HepG2 (cell line): ENCODE measurements around the gene GSDMA. TPM values are rescaled to one million over a fixed set of nuclear protein-coding genes. Genes with fewer than 3 reads are reported as not detected.
A peak's percentile ranks its signal among the peaks of the same experiment; 100 is the strongest.

Experiments
- DNMT1 ChIP-seq: sonication (generic); formaldehyde crosslinking; IDR thresholded peaks from 2 replicates; pipeline ENCODE4 v1.5.1; 2020; ENCODE audit warnings: mild to moderate bottlenecking, missing genetic modification reagents
- PAX8 ChIP-seq: sonication (generic); formaldehyde crosslinking; IDR thresholded peaks from 2 replicates; pipeline ENCODE4 v1.8.0; 2022; ENCODE audit warnings: mild to moderate bottlenecking, missing genetic modification reagents, borderline replicate concordance
- PCBP1 ChIP-seq: fragments of 200-400 bp; formaldehyde crosslinking; IDR thresholded peaks from 2 replicates; pipeline ENCODE4 v1.6.1; 2017; ENCODE audit warnings: mild to moderate bottlenecking, low read depth, low read length, borderline replicate concordance
- RAD21 ChIP-seq: fragments of 450-650 bp; formaldehyde crosslinking; IDR thresholded peaks from 2 replicates; pipeline ENCODE4 v1.5.0; 2020; ENCODE audit warnings: mild to moderate bottlenecking
- SP2 ChIP-seq: sonication (generic); formaldehyde crosslinking; IDR thresholded peaks from 2 replicates; pipeline ENCODE4 v1.5.1; 2020; ENCODE audit warnings: mild to moderate bottlenecking, missing genetic modification reagents
- SRSF1 ChIP-seq: fragments of 200-400 bp; formaldehyde crosslinking; optimal IDR thresholded peaks from 2 replicates; pipeline ENCODE3; 2017; ENCODE audit warnings: mild to moderate bottlenecking, low read depth, low read length, moderate library complexity
- ZBTB7B ChIP-seq: sonication (generic); formaldehyde crosslinking; IDR thresholded peaks from 2 replicates; pipeline ENCODE4 v1.4.0; 2020; ENCODE audit warnings: missing genetic modification reagents
- ZMYM3 ChIP-seq: sonication (generic); formaldehyde crosslinking; IDR thresholded peaks from 2 replicates; pipeline ENCODE4 v1.5.1; 2020; ENCODE audit warnings: mild to moderate bottlenecking, missing genetic modification reagents
- ZNF124 ChIP-seq: sonication (generic); formaldehyde crosslinking; IDR thresholded peaks from 2 replicates; pipeline ENCODE4 v1.4.0; 2020; ENCODE audit warnings: missing genetic modification reagents
- ZNF34 ChIP-seq: sonication (generic); formaldehyde crosslinking; IDR thresholded peaks from 2 replicates; pipeline ENCODE4 v1.4.0; 2020; ENCODE audit warnings: mild to moderate bottlenecking, missing genetic modification reagents, borderline replicate concordance
- ZNF441 ChIP-seq: sonication (generic); formaldehyde crosslinking; IDR thresholded peaks from 2 replicates; pipeline ENCODE4 v1.7.0; 2021; ENCODE audit warnings: missing genetic modification reagents, borderline replicate concordance
- ZSCAN9 ChIP-seq: IDR thresholded peaks from 2 replicates; pipeline ENCODE4 v1.6.1; 2016; ENCODE audit warnings: borderline replicate concordance
- polyA plus RNA-seq, 8 experiments: library from polyadenylated mRNA; depleted of rRNA in 3 of 8; stranded (reverse) in 7 of 8; unstranded in 1 of 8; fragments of >200 nt; fragmentation: Illumina TruSeq in 4 of 8; extraction: Trizol in 4 of 8; gene quantifications; 2 replicates each; pipeline versions ENCODE4 v1.2.1 to v1.2.3, GENCODE V29; 2011 to 2016; ENCODE audit warnings: low read depth in 4 of 8, missing spikeins in 1 of 8, mixed read lengths in 1 of 8; ENCODE audit not compliant: insufficient read depth in 1 of 8
- total RNA-seq, 5 experiments: library from RNA; depleted of rRNA; stranded (reverse); fragments of >200 nt; fragmentation: Illumina TruSeq; extraction: Trizol; gene quantifications; 2 replicates each; pipeline ENCODE4 v1.2.3, GENCODE V29; 2016; ENCODE audit warnings: low read depth in 1 of 5
- TF ChIP-seq, protein P1 (sequence below): sonication (generic); formaldehyde crosslinking; IDR thresholded peaks from 2 replicates; pipeline ENCODE4 v1.5.1; 2020; ENCODE audit warnings: missing genetic modification reagents, mild to moderate bottlenecking, borderline replicate concordance
- TF ChIP-seq, protein P2 (sequence below): sonication (generic); formaldehyde crosslinking; IDR thresholded peaks from 2 replicates; pipeline ENCODE4 v1.4.0; 2020; ENCODE audit warnings: missing genetic modification reagents
- TF ChIP-seq, protein P3 (sequence below): sonication (generic); formaldehyde crosslinking; IDR thresholded peaks from 2 replicates; pipeline ENCODE4 v1.9.0; 2022; ENCODE audit warnings: missing genetic modification reagents, mild to moderate bottlenecking, borderline replicate concordance
- TF ChIP-seq, protein P4 (sequence below): fragments of 450-650 bp; IDR thresholded peaks from 2 replicates; pipeline ENCODE4 v1.6.1; 2017; ENCODE audit warnings: mild to moderate bottlenecking
- TF ChIP-seq, protein P5 (sequence below): sonication (generic); formaldehyde crosslinking; IDR thresholded peaks from 2 replicates; pipeline ENCODE4 v1.5.0; 2020; ENCODE audit warnings: missing genetic modification reagents, mild to moderate bottlenecking, borderline replicate concordance
- TF ChIP-seq, protein P6 (sequence below): sonication (generic); formaldehyde crosslinking; IDR thresholded peaks from 2 replicates; pipeline ENCODE4 v1.8.1; 2023; ENCODE audit warnings: mild to moderate bottlenecking, missing genetic modification reagents

The GSDMA gene
- total and polyA plus RNA-seq, 2 of the 13 experiments (the other 11 are each of a cell fraction or from before 2014, with no cell fraction given): not detected

DNA sequence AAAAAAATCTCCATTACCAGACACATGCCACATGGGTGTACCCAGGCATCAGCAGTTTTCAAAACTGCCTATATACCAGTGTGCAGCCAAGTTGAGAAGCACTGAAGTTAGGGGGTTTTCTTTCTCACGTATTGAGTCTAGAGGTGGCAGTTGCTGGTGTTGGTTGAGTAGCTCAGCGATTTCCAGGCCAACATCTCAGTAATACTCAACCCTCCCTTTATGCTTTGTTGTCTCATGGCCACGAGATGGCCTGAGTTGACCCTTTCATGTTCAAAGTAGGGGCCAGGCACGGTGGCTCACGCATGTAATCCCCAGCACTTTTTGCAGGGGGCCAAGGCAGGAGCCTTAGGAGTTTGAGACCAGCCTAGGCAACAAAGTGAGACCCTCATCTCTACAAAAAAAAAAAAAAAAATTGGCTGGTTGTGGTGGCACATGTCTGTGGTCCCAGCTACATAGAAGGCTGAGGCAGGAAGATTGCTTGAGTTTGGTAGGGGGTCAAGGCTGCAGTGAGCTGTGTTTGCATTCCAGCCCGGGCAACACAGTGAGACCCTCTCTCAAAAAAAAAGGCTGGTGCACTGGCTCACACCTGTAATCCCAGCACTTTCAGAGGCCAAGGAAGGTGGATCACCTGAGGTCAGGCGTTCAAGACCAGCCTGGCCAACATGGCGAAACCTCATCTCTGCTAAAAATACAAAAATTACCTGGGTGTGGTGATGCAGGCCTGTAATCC is 24.5 kb upstream of the GSDMA start (continued):
- TF ChIP-seq ZSCAN9 (no peak), DNMT1 (CRISPR knock-in tag) (no peak), ZBTB7B (CRISPR knock-in tag) (no peak), ZNF124 (CRISPR knock-in tag) (no peak), SRSF1 (no peak), ZMYM3 (peak; percentile 50; the same call in 1 of the 2 replicates), RAD21 (peak; percentile 9; the same call in 1 of the 2 replicates), ZNF34 (CRISPR knock-in tag) (no peak), PAX8 (no peak), ZNF441 (CRISPR knock-in tag) (no peak), SP2 (CRISPR knock-in tag) (no peak), PCBP1 (no peak)
- TF ChIP-seq, protein P1, sequence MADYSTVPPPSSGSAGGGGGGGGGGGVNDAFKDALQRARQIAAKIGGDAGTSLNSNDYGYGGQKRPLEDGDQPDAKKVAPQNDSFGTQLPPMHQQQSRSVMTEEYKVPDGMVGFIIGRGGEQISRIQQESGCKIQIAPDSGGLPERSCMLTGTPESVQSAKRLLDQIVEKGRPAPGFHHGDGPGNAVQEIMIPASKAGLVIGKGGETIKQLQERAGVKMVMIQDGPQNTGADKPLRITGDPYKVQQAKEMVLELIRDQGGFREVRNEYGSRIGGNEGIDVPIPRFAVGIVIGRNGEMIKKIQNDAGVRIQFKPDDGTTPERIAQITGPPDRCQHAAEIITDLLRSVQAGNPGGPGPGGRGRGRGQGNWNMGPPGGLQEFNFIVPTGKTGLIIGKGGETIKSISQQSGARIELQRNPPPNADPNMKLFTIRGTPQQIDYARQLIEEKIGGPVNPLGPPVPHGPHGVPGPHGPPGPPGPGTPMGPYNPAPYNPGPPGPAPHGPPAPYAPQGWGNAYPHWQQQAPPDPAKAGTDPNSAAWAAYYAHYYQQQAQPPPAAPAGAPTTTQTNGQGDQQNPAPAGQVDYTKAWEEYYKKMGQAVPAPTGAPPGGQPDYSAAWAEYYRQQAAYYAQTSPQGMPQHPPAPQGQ (CRISPR knock-in tag): 0 out of 2 replicates have a peak, but pooled peaks have one; percentile 43
- TF ChIP-seq, protein P2, sequence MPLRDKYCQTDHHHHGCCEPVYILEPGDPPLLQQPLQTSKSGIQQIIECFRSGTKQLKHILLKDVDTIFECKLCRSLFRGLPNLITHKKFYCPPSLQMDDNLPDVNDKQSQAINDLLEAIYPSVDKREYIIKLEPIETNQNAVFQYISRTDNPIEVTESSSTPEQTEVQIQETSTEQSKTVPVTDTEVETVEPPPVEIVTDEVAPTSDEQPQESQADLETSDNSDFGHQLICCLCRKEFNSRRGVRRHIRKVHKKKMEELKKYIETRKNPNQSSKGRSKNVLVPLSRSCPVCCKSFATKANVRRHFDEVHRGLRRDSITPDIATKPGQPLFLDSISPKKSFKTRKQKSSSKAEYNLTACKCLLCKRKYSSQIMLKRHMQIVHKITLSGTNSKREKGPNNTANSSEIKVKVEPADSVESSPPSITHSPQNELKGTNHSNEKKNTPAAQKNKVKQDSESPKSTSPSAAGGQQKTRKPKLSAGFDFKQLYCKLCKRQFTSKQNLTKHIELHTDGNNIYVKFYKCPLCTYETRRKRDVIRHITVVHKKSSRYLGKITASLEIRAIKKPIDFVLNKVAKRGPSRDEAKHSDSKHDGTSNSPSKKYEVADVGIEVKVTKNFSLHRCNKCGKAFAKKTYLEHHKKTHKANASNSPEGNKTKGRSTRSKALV: no peak
- TF ChIP-seq, protein P3, sequence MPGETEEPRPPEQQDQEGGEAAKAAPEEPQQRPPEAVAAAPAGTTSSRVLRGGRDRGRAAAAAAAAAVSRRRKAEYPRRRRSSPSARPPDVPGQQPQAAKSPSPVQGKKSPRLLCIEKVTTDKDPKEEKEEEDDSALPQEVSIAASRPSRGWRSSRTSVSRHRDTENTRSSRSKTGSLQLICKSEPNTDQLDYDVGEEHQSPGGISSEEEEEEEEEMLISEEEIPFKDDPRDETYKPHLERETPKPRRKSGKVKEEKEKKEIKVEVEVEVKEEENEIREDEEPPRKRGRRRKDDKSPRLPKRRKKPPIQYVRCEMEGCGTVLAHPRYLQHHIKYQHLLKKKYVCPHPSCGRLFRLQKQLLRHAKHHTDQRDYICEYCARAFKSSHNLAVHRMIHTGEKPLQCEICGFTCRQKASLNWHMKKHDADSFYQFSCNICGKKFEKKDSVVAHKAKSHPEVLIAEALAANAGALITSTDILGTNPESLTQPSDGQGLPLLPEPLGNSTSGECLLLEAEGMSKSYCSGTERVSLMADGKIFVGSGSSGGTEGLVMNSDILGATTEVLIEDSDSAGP (CRISPR knock-in tag): no peak
- TF ChIP-seq, protein P4, sequence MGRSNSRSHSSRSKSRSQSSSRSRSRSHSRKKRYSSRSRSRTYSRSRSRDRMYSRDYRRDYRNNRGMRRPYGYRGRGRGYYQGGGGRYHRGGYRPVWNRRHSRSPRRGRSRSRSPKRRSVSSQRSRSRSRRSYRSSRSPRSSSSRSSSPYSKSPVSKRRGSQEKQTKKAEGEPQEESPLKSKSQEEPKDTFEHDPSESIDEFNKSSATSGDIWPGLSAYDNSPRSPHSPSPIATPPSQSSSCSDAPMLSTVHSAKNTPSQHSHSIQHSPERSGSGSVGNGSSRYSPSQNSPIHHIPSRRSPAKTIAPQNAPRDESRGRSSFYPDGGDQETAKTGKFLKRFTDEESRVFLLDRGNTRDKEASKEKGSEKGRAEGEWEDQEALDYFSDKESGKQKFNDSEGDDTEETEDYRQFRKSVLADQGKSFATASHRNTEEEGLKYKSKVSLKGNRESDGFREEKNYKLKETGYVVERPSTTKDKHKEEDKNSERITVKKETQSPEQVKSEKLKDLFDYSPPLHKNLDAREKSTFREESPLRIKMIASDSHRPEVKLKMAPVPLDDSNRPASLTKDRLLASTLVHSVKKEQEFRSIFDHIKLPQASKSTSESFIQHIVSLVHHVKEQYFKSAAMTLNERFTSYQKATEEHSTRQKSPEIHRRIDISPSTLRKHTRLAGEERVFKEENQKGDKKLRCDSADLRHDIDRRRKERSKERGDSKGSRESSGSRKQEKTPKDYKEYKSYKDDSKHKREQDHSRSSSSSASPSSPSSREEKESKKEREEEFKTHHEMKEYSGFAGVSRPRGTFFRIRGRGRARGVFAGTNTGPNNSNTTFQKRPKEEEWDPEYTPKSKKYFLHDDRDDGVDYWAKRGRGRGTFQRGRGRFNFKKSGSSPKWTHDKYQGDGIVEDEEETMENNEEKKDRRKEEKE: no peak
- TF ChIP-seq, protein P5, sequence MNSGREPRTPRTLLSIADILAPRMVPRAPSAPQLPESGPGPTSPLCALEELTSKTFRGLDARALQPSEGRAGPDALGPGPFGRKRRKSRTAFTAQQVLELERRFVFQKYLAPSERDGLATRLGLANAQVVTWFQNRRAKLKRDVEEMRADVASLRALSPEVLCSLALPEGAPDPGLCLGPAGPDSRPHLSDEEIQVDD: no peak
- TF ChIP-seq, protein P6, sequence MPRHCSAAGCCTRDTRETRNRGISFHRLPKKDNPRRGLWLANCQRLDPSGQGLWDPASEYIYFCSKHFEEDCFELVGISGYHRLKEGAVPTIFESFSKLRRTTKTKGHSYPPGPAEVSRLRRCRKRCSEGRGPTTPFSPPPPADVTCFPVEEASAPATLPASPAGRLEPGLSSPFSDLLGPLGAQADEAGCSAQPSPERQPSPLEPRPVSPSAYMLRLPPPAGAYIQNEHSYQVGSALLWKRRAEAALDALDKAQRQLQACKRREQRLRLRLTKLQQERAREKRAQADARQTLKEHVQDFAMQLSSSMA (CRISPR knock-in tag): no peak
